Stimulated activated CD8-positive, alpha-beta memory T cell treated with anti-CD3 and anti-CD28 coated beads, Interleukin-15, amount 100 ng/mL, for 1 hour (primary cell): ENCODE measurements around the gene DGKZ.

Experiments used
- DNase-seq: peaks from one replicate; pipeline ENCODE4 v3.0.0-alpha.2; 2020; ENCODE audit warnings: low read depth

Gene DGKZ

GRCh38 chr11:46393759-46394158 lies 46.5 kb downstream of the DGKZ start:
- DNase-seq = no peak

- no peak for DNase-seq
Measured at GRCh38 chr11:46397526-46397925, 50.3 kb downstream of the DGKZ start.

- DNase-seq = no peak
Measured at GRCh38 chr11:46402957-46403902, 56.0 kb downstream of the DGKZ start.

GRCh38 chr11:46404476-46405017 lies 57.3 kb downstream of the DGKZ start:
- no peak for DNase-seq

- DNase-seq = no peak
Measured at GRCh38 chr11:46407635-46408034, 60.4 kb downstream of the DGKZ start.

- no peak for DNase-seq
Measured at GRCh38 chr11:46408407-46408986, 61.2 kb downstream of the DGKZ start.

- DNase-seq = no peak
Measured at GRCh38 chr11:46410021-46410420, 62.8 kb downstream of the DGKZ start.

GRCh38 chr11:46413760-46414465 lies 66.7 kb downstream of the DGKZ start:
- no peak for DNase-seq

- no peak for DNase-seq
Measured at GRCh38 chr11:46414466-46414796, 67.2 kb downstream of the DGKZ start.

GRCh38 chr11:46414879-46415278 lies 67.6 kb downstream of the DGKZ start:
- DNase-seq = no peak

GRCh38 chr11:46417711-46418110 lies 70.4 kb downstream of the DGKZ start:
- DNase-seq = no peak

- DNase-seq = no peak
Measured at GRCh38 chr11:46418751-46419150, 71.5 kb downstream of the DGKZ start.

- no peak for DNase-seq
Measured at GRCh38 chr11:46420513-46420912, 73.2 kb downstream of the DGKZ start.

GRCh38 chr11:46421257-46421880 lies 74.1 kb downstream of the DGKZ start:
- DNase-seq = no peak

- no peak for DNase-seq
Measured at GRCh38 chr11:46422588-46422987, 75.3 kb downstream of the DGKZ start.

- no peak for DNase-seq
Measured at GRCh38 chr11:46426233-46426991, 79.1 kb downstream of the DGKZ start.

GRCh38 chr11:46427364-46427763 lies 80.1 kb downstream of the DGKZ start:
- DNase-seq = no peak

- no peak for DNase-seq
Measured at GRCh38 chr11:46429717-46430116, 82.5 kb downstream of the DGKZ start.
